Measurements from ENCODE around the gene DERL2. TPM values are rescaled to one million over a fixed set of nuclear protein-coding genes. Genes with fewer than 3 reads are reported as not detected.

DERL2 gene
- total RNA-seq, 1 experiment from 2014 or later = 56.7 TPM

- Mint-ChIP-seq H3K36me3 (ENCODE audit: insufficient read depth, unreplicated experiment) (peaks cover 17% of the 10 kb centered on the region), H3K9me3 (ENCODE audit: low read depth, unreplicated experiment) (no peaks in the 10 kb centered on the region)
These were observed 41.8 kb downstream of the DERL2 start for GRCh38 chr17:5444209-5444608.

GRCh38 chr17:5443728-5444127, 42.2 kb downstream of the DERL2 start:
- Mint-ChIP-seq H3K4me3 (ENCODE audit: low read depth, unreplicated experiment) (no peak overlapping the region), H3K9me3 (ENCODE audit: low read depth, unreplicated experiment) (no peaks in the 10 kb centered on the region), H3K27ac (ENCODE audit: unreplicated experiment) (no peak overlapping the region), H3K36me3 (ENCODE audit: insufficient read depth, unreplicated experiment) (peaks cover 19% of the 10 kb centered on the region), H3K27me3 (ENCODE audit: unreplicated experiment) (no peaks in the 10 kb centered on the region), H3K4me1 (ENCODE audit: low read depth, unreplicated experiment) (no peaks in the 10 kb centered on the region)
- no peak for DNase-seq
- intact Hi-C loops (cut with micrococcal nuclease; ENCODE audit: unreplicated experiment) = no loop called here
- CTCF ChIA-PET = no interaction called here
- no peak for TF ChIP-seq CTCF (IDR thresholded peaks at IDR 0.05; ENCODE audit: unreplicated experiment)
- no TSS peak for BruUV-seq (replicated peaks)

More at GRCh38 chr17:5444209-5444608, 41.8 kb downstream of the DERL2 start:
- no peak for TF ChIP-seq CTCF (IDR thresholded peaks at IDR 0.05; ENCODE audit: unreplicated experiment)
- no peak overlapping the region for H3K27ac Mint-ChIP-seq (ENCODE audit: unreplicated experiment)
- no peak for DNase-seq
- no peak overlapping the region for H3K4me3 Mint-ChIP-seq (ENCODE audit: low read depth, unreplicated experiment)
- intact Hi-C loops (cut with micrococcal nuclease; ENCODE audit: unreplicated experiment) = no loop called here
- CTCF ChIA-PET = interaction anchor here (0.6 kb wide), 2 partner anchors 81 to 314 kb away, joined by 3 to 4 read pairs; no protein-coding TSS in a partner anchor
- no TSS peak for BruUV-seq (replicated peaks)
- H3K4me1 Mint-ChIP-seq (ENCODE audit: low read depth, unreplicated experiment) = no peaks in the 10 kb centered on the region
- no peaks in the 10 kb centered on the region for H3K27me3 Mint-ChIP-seq (ENCODE audit: unreplicated experiment)

- Mint-ChIP-seq H3K36me3 (ENCODE audit: insufficient read depth, unreplicated experiment) (peaks cover 43% of the 10 kb centered on the region), H3K9me3 (ENCODE audit: low read depth, unreplicated experiment) (no peaks in the 10 kb centered on the region), H3K27me3 (ENCODE audit: unreplicated experiment) (no peaks in the 10 kb centered on the region), H3K27ac (ENCODE audit: unreplicated experiment) (peak overlapping the region; percentile 66), H3K4me1 (ENCODE audit: low read depth, unreplicated experiment) (no peaks in the 10 kb centered on the region), H3K4me3 (ENCODE audit: low read depth, unreplicated experiment) (peak overlapping the region; percentile 72)
- no peak for TF ChIP-seq CTCF (IDR thresholded peaks at IDR 0.05; ENCODE audit: unreplicated experiment)
- CTCF ChIA-PET = interaction anchor here (1.0 to 1.7 kb wide), 4 partner anchors 17 to 47 kb away, joined by 4 to 10 read pairs (median 4); partner anchors contain the start of genes DERL2, MIS12 and NUP88
- intact Hi-C loops (cut with micrococcal nuclease; ENCODE audit: unreplicated experiment) = no loop called here
- DNase-seq = no peak
- BruUV-seq (replicated peaks) = no TSS peak
These were observed 46.6 kb downstream of the DERL2 start for GRCh38 chr17:5439446-5439764.

- Mint-ChIP-seq H3K4me1 (ENCODE audit: low read depth, unreplicated experiment) (no peaks in the 10 kb centered on the region), H3K4me3 (ENCODE audit: low read depth, unreplicated experiment) (peak within 1 kb of the TSS; percentile 72), H3K36me3 (ENCODE audit: insufficient read depth, unreplicated experiment) (peaks cover 44% of the 10 kb centered on the region), H3K9me3 (ENCODE audit: low read depth, unreplicated experiment) (no peaks in the 10 kb centered on the region), H3K27ac (ENCODE audit: unreplicated experiment) (peak within 1 kb of the TSS; percentile 66), H3K27me3 (ENCODE audit: unreplicated experiment) (no peaks in the 10 kb centered on the region)
- no TSS peak for BruUV-seq (replicated peaks)
- intact Hi-C loops (cut with micrococcal nuclease; ENCODE audit: unreplicated experiment) = no loop called here
- DNase-seq = peak; percentile 90
- TF ChIP-seq CTCF (IDR thresholded peaks at IDR 0.05; ENCODE audit: unreplicated experiment) = peak; percentile 90
- CTCF ChIA-PET = interaction anchor here (0.6 to 1.7 kb wide), 5 partner anchors 16 to 1018 kb away, joined by 3 to 10 read pairs (median 4); partner anchors contain the start of genes DERL2, MIS12 and NUP88
These were observed 47.1 kb downstream of the DERL2 start, which contains the start of gene C1QBP for GRCh38 chr17:5438716-5439445. Gene C1QBP (minus strand): TSS chr17:5439155. CDS start chr17:5439073, 82 bp downstream.
